OCI-LY1 (cell line): Measurements from ENCODE around the gene ELAVL3.

ENCODE experiments used
- EZH2 ChIP-seq: fragments of 200-600 bp; sonication (generic), shearing (Covaris generic); IDR thresholded peaks from 2 replicates; pipeline ENCODE4 v1.8.0; 2017; ENCODE audit warnings: borderline replicate concordance, mixed run types, mild to moderate bottlenecking, antibody characterized with exemption, low read length, moderate library complexity, mixed read lengths
- TF ChIP-seq, protein P1 (sequence below): fragments of 200-600 bp; sonication (generic), shearing (Covaris generic); IDR thresholded peaks from 2 replicates; pipeline ENCODE4 v1.5.1; 2017; ENCODE audit warnings: mild to moderate bottlenecking, antibody characterized with exemption, low read length, moderate library complexity, mixed read lengths

DNA sequence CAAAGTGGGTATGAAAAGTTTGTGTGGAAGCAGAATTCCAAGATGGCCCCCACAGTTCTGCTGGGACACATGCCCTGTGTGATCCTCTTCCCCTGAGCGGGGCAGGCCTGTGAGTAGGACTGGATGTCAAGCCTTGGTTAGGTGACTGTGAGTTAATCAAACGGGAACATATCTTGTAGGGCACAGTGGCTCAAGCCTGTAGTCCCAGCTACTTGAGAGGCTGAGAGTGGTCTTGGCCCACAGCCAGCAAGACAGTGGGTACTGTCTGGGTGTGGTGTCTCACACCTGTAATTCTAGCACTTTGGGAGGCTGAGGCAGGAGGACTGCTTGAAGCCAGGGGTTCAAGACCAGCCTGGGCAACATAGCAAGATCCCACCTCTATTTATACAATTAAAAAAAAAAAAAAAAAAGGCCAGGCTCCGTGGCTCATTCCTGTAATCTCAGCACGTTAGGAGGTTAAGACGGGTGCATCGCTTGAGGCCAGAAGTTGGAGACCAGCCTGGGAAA lies 18.4 kb upstream of the ELAVL3 start:
- TF ChIP-seq, protein P1, sequence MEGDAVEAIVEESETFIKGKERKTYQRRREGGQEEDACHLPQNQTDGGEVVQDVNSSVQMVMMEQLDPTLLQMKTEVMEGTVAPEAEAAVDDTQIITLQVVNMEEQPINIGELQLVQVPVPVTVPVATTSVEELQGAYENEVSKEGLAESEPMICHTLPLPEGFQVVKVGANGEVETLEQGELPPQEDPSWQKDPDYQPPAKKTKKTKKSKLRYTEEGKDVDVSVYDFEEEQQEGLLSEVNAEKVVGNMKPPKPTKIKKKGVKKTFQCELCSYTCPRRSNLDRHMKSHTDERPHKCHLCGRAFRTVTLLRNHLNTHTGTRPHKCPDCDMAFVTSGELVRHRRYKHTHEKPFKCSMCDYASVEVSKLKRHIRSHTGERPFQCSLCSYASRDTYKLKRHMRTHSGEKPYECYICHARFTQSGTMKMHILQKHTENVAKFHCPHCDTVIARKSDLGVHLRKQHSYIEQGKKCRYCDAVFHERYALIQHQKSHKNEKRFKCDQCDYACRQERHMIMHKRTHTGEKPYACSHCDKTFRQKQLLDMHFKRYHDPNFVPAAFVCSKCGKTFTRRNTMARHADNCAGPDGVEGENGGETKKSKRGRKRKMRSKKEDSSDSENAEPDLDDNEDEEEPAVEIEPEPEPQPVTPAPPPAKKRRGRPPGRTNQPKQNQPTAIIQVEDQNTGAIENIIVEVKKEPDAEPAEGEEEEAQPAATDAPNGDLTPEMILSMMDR, result no peak
- no peak for TF ChIP-seq EZH2
